Measurements from ENCODE around the gene ATRNL1.

The ATRNL1 gene

DNA sequence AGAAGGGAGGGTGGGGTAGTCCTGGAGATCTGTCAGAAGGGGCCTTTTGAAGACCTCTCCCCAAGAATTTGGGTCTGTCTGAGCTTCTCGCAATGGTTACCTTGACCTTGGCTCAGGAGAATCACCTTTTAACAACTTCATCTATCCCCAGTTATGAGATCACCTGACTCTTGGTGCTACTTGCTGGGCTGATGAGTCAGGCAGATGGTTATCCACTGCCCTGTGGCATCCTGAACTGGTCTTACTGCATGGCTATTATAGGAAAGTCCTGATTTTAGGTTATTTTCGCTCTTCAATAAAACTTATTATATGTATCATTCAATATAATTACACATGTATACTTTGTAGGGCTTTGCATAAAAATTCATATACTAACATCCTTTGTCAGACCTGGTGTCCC lies 905.1 kb downstream of the ATRNL1 start:
- no peak overlapping the region for H3K4me3 Mint-ChIP-seq
- H3K4me1 Mint-ChIP-seq (ENCODE audit: low read depth), result no peaks in the 10 kb centered on the region
- no peaks in the 10 kb centered on the region for H3K27me3 Mint-ChIP-seq
- DNase-seq, result no peak
- no peak overlapping the region for H3K27ac Mint-ChIP-seq
- no peaks in the 10 kb centered on the region for H3K36me3 Mint-ChIP-seq (ENCODE audit: low read depth)
- no peaks in the 10 kb centered on the region for H3K9me3 Mint-ChIP-seq
